Sigmoid colon (tissue), 4 donors: ENCODE data around the gene CDA.

Experiments
- EP300 ChIP-seq, 4 donors: sonication (generic); formaldehyde crosslinking; IDR thresholded peaks; one replicate each; pipeline ENCODE4 v1.6.1; 2017; ENCODE audit warnings: antibody characterized with exemption in 4 of 4
- POLR2A ChIP-seq, 2 donors: fragments of 450-650 bp; IDR thresholded peaks; one replicate each; pipeline ENCODE4 v1.6.1; 2016; ENCODE audit warnings: antibody characterized with exemption in 2 of 2, mild to moderate bottlenecking in 2 of 2, moderate library complexity in 2 of 2

- no peak for TF ChIP-seq EP300 (IDR thresholded peaks at IDR 0.05)
- no peak for TF ChIP-seq POLR2A (IDR thresholded peaks at IDR 0.05)
Observed at GRCh38 chr1:20663969-20664715, 75.2 kb downstream of the CDA start.
